ENCODE results near the gene TMBIM6.

TMBIM6 gene

DNA sequence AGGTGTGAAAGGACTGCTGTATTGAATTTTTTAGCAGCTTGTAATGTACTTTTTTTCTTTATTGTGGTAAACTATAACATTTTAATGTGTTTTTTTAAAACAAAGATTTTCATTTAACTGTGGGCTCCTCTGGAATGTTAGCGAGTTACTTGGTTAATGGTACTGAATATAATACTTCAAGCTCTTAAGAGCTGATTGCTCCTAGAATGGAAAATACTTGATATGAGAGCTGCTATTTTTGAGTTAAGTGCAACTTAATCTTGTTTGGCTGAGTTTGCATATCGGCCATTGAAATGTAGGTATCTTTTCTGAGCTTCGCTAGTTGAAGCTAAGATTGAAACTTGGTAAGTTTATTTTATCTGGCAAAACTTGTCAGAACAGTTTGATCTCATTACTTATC is 7.4 kb downstream of the TMBIM6 start:
- DNase-seq (ENCODE audit: low read depth) = no peak
- TF ChIP-seq, protein P1, sequence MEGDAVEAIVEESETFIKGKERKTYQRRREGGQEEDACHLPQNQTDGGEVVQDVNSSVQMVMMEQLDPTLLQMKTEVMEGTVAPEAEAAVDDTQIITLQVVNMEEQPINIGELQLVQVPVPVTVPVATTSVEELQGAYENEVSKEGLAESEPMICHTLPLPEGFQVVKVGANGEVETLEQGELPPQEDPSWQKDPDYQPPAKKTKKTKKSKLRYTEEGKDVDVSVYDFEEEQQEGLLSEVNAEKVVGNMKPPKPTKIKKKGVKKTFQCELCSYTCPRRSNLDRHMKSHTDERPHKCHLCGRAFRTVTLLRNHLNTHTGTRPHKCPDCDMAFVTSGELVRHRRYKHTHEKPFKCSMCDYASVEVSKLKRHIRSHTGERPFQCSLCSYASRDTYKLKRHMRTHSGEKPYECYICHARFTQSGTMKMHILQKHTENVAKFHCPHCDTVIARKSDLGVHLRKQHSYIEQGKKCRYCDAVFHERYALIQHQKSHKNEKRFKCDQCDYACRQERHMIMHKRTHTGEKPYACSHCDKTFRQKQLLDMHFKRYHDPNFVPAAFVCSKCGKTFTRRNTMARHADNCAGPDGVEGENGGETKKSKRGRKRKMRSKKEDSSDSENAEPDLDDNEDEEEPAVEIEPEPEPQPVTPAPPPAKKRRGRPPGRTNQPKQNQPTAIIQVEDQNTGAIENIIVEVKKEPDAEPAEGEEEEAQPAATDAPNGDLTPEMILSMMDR (IDR thresholded peaks at IDR 0.05; ENCODE audit: insufficient read depth, low read depth, low read length, missing control alignments) = no peak
- H3K4me3 ChIP-seq (ENCODE audit: low read length) = no peak overlapping the region

DNA sequence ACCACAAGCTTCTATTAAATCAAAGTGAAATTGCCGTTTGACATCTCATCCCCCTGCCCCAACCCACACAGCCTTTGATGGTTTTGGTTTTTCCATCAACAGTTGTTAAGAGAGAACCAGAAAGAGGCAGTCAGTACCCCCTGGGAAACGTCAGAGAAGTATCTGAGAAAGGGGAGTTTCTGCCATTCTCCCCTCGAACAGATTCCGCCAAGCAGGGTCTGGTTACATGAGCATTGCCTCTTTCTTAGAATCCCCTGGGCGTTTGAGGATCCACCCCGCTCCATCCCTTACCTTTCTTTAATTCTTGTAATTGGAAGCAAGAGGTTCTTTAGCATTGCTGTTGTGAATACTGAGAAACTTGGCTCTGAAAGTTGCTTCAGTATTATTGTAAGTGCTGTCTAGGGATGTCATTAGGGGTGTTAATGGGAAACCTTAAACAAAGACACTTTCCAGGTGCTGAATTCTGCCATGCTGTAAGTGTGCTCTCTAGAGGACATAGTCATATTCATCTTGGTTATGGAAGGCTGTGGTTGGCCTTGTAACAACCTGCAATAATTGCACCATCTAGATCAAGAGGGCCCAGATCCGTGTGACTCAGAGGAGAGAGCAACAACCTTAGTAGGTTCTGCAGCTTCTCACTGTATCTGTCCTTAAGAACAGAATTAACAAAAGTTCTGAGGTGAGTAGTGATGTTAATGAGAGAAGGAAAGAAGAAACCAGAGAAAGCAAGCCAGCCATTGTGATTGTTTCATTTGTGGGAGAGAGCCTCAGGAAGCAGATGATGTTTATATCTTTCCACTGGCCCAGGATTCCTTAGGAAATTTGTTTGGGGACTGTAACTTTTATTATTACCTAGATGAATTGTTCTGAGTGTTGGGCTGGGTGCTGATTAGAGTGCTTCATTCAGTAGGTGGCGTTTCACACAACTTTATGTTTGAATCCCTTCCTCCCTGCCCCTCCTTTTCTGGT is 9.0 kb downstream of the TMBIM6 start:
- TF ChIP-seq, protein P1 (IDR thresholded peaks at IDR 0.05; ENCODE audit: insufficient read depth, low read depth, low read length, missing control alignments) = peak; percentile 35

DNA sequence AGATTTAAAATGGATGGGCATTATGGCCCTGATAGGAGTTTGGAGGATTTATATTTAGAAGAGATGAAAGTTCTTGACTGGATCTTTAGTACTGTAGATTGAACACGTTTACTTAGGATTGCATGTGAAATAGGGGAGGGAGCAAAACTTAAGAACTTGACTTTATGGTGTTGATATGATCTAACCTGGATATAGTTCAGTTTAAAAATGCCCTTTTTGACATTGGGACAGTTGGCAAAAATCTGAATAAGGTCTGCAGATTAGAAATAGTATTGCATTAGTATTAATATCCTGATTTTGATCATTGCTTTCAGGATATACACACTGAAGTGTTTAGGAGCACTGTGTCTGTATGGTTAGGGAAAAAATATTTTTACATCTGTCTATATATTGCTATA is 9.6 kb downstream of the TMBIM6 start:
- H3K4me3 ChIP-seq (ENCODE audit: low read length) = no peak overlapping the region
- no peak for DNase-seq (ENCODE audit: low read depth)
- TF ChIP-seq, protein P1 (IDR thresholded peaks at IDR 0.05; ENCODE audit: insufficient read depth, low read depth, low read length, missing control alignments) = no peak

More for the DNA sequence above, 9.0 kb downstream of the TMBIM6 start:
- DNase-seq (ENCODE audit: low read depth) = peak; percentile 94
- no peak overlapping the region for H3K4me3 ChIP-seq (ENCODE audit: low read length)

DNA sequence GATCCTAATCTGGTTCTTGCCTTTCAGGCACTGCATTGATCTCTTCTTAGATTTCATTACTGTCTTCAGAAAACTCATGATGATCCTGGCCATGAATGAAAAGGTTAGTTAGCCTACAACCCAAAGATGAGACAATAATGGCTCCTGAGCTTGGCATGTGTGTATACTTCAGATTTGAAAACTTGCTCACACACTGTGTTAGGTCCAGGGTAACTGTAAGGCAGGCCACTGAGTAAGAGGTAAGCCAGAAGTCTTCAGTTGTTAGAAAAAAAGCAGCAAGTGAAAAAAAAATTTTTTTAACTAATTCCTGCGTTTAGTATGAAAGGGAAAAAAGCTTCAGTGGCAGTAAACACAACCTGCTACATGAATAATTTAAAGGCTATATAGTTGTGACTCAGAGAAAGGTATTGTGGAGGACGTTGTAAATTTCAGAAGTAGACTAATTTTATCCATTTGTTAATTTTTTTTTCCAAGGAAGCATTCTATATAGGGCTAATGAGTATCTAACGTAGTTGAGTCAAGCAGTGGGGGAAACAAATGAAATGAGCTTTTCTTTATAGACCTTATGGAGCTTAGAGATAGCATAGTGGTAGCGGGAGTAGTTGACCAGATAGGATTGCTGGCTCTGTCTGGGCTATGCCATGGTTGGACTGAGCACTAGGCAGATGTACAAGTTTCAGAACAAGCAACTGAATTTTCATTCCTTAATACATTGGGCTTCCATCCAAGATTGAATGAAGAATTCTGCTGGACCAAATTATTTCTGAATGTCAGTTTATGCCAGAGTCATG is 20.5 kb downstream of the TMBIM6 start:
- no peak overlapping the region for H3K4me3 ChIP-seq (ENCODE audit: low read length)
- TF ChIP-seq, protein P1 (IDR thresholded peaks at IDR 0.05; ENCODE audit: insufficient read depth, low read depth, low read length, missing control alignments) = no peak
- DNase-seq (ENCODE audit: low read depth) = no peak

DNA sequence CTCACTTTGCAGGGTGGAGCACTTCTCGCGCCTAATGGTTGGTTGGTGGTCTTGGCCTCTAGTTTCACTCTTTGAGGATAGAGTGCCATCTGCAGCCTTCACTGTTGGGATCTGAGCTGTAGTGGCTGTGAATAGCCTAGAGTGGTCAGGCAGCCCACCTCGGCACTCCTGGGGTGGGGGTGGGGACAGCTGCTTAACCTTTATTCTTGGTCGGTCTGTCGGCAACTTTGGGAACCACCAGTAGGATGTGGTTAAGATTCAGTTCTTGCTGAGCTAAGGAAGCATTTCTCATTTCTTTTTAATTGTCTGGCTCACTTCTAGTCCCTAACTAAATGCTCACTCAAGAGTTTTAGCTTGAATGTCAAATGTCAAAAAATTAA is 21.1 kb downstream of the TMBIM6 start:
- no peak for DNase-seq (ENCODE audit: low read depth)
- no peak overlapping the region for H3K4me3 ChIP-seq (ENCODE audit: low read length)
- TF ChIP-seq, protein P1 (IDR thresholded peaks at IDR 0.05; ENCODE audit: insufficient read depth, low read depth, low read length, missing control alignments) = no peak

DNA sequence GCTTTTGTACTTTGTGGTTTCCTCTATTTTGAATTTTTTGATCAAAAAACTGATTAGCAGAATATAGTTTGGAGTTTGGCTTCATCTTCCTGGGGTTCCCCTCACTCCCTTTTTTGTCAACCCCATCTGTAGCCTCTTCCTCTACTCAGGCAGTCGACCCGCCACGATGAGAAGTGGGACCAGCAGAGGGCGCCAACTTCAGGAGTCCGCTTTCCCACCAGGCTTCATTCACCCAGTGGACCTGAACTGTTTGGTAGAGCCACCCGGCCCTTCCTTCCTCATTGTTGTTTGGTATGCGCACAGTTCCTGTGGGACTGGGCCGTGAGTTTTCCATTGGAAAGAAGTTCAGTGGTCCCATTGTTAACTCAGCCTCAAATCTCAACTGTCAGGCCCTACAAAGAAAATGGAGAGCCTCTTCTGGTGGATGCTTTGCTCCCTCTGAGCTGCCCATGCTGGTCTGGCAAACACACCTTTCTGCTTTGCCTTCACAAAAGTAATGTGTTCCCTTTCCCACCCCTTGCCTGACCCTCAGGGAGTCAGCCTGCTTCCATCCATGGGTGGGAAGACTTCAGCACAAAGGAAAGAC is 21.7 kb downstream of the TMBIM6 start:
- no peak overlapping the region for H3K4me3 ChIP-seq (ENCODE audit: low read length)
- TF ChIP-seq, protein P1 (IDR thresholded peaks at IDR 0.05; ENCODE audit: insufficient read depth, low read depth, low read length, missing control alignments) = peak; percentile 78
- peak; percentile 56 for DNase-seq (ENCODE audit: low read depth)
